IMR-90 (cell line): ENCODE data around the gene CEP63. TPM values are rescaled to one million over a fixed set of nuclear protein-coding genes. Genes with fewer than 3 reads are reported as not detected.

Experiments
- ATAC-seq: fragments of 200-7000 bp; cut with Tn5 transposase; 2 replicates; pipeline ENCODE4 v1.9.1; 2020; ENCODE audit warnings: low read depth, mild to moderate bottlenecking, moderate library complexity
- BruUV-seq: library from RNA; stranded (reverse); fragments of 400-500 nt; replicated peaks from 2 replicates; lab custom pipeline; 2021; lab: Mats Ljungman, UMichigan
- CTCF ChIA-PET: fragments of 300-600 bp; formaldehyde crosslinking; extraction: SDS; loops from one replicate; lab custom pipeline; 2021; ENCODE audit warnings: antibody characterized with exemption; lab: Yijun Ruan, JAX
- POLR2A ChIA-PET: fragments of 300-600 bp; sonication (Branson Sonifier 250); formaldehyde crosslinking; loops from one replicate; lab custom pipeline; 2022; ENCODE audit warnings: antibody characterized with exemption; ENCODE audit not compliant: unreplicated experiment; lab: Charles Lee
- DNase-seq: peaks from one replicate; pipeline ENCODE4 v3.0.0; 2013
- H2AFZ ChIP-seq: replicated peaks from 2 replicates; pipeline ENCODE3; 2013; ENCODE audit warnings: low read length, mild to moderate bottlenecking; ENCODE audit not compliant: poor library complexity
- H2AK5ac ChIP-seq: 2 replicates; pipeline ENCODE4 v1.6.1; 2013; ENCODE audit warnings: low read depth, low read length, inconsistent platforms
- H2AK9ac ChIP-seq: replicated peaks from 2 replicates; pipeline ENCODE3; 2013; ENCODE audit warnings: mild to moderate bottlenecking, low read depth, low read length, moderate library complexity; ENCODE audit not compliant: poor library complexity
- H2BK120ac ChIP-seq: 2 replicates; pipeline ENCODE4 v1.6.1; 2013; ENCODE audit warnings: low read depth, low read length, inconsistent platforms
- H2BK15ac ChIP-seq: 3 replicates; pipeline ENCODE4 v1.6.1; 2013; ENCODE audit warnings: low read depth, low read length, inconsistent platforms
- H2BK20ac ChIP-seq: 2 replicates; pipeline ENCODE4 v1.6.1; 2013; ENCODE audit warnings: low read depth, mild to moderate bottlenecking, inconsistent platforms, low read length, moderate library complexity
- H2BK5ac ChIP-seq: 2 replicates; pipeline ENCODE4 v1.6.1; 2013; ENCODE audit warnings: mild to moderate bottlenecking, low read depth, low read length, inconsistent platforms; ENCODE audit not compliant: poor library complexity, severe bottlenecking
- H3K14ac ChIP-seq: replicated peaks from 2 replicates; pipeline ENCODE4 v1.6.1; 2013; ENCODE audit warnings: low read depth, low read length, inconsistent platforms
- H3K18ac ChIP-seq: 2 replicates; pipeline ENCODE4 v1.6.1; 2013; ENCODE audit warnings: low read depth, low read length, control low read depth
- H3K23ac ChIP-seq: 2 replicates; pipeline ENCODE4 v1.6.1; 2013; ENCODE audit warnings: low read depth, low read length, inconsistent platforms
- H3K27ac ChIP-seq: 2 replicates; pipeline ENCODE4 v1.5.1; 2013; ENCODE audit warnings: mild to moderate bottlenecking, control low read depth, low read length; ENCODE audit not compliant: insufficient read depth
- H3K27me3 ChIP-seq: 2 replicates; pipeline ENCODE4 v1.6.1; 2013; ENCODE audit warnings: low read length; ENCODE audit not compliant: control insufficient read depth, insufficient read depth
- H3K36me3 ChIP-seq: 2 replicates; pipeline ENCODE4 v1.6.1; 2013; ENCODE audit warnings: low read length, mixed read lengths; ENCODE audit not compliant: control insufficient read depth, insufficient read depth
- H3K4ac ChIP-seq: 2 replicates; pipeline ENCODE4 v1.6.1; 2013; ENCODE audit warnings: low read depth, low read length, inconsistent platforms
- H3K4me1 ChIP-seq: 2 replicates; pipeline ENCODE4 v1.6.1; 2013; ENCODE audit warnings: low read length, mixed read lengths; ENCODE audit not compliant: control insufficient read depth, insufficient read depth
- H3K4me2 ChIP-seq: 2 replicates; pipeline ENCODE4 v1.6.1; 2013; ENCODE audit warnings: low read depth, mild to moderate bottlenecking, control low read depth, low read length, moderate library complexity
- H3K4me3 ChIP-seq: 2 replicates; pipeline ENCODE4 v1.5.1; 2013; ENCODE audit warnings: low read depth, mild to moderate bottlenecking, control low read depth, low read length, moderate library complexity; ENCODE audit not compliant: insufficient read depth
- H3K56ac ChIP-seq: 2 replicates; pipeline ENCODE4 v1.6.1; 2013; ENCODE audit warnings: low read length, inconsistent platforms; ENCODE audit not compliant: insufficient read depth; ENCODE audit errors: extremely low read depth
- H3K79me1 ChIP-seq, 2 experiments: 2 replicates each; pipeline ENCODE4 v1.6.1; 2013; ENCODE audit warnings: low read length in 2 of 2, inconsistent platforms in 1 of 2, low read depth in 1 of 2
- H3K9ac ChIP-seq: 2 replicates; pipeline ENCODE4 v1.6.1; 2013; ENCODE audit warnings: low read depth, low read length, control low read depth
- H3K9me1 ChIP-seq: 2 replicates; pipeline ENCODE4 v1.6.1; 2013; ENCODE audit warnings: low read length, inconsistent platforms; ENCODE audit not compliant: insufficient read depth
- H3K9me3 ChIP-seq: 2 replicates; pipeline ENCODE4 v1.6.1; 2013; ENCODE audit warnings: low read length; ENCODE audit not compliant: control insufficient read depth, insufficient read depth
- H4K20me1 ChIP-seq: 2 replicates; pipeline ENCODE4 v1.6.1; 2013; ENCODE audit warnings: low read length, inconsistent platforms; ENCODE audit not compliant: insufficient read depth
- H4K5ac ChIP-seq: 2 replicates; pipeline ENCODE4 v1.6.1; 2013; ENCODE audit warnings: mild to moderate bottlenecking, low read depth, low read length, control low read depth
- H4K8ac ChIP-seq, 2 experiments: 2 replicates each; pipeline ENCODE4 v1.6.1; 2013; ENCODE audit warnings: low read depth in 2 of 2, low read length in 2 of 2, control low read depth in 1 of 2, inconsistent platforms in 1 of 2
- H4K91ac ChIP-seq: 2 replicates; pipeline ENCODE4 v1.6.1; 2013; ENCODE audit warnings: low read depth, low read length, inconsistent platforms; ENCODE audit not compliant: insufficient read depth
- BHLHE40 ChIP-seq: fragments of 150-350 bp; IDR thresholded peaks from 2 replicates; pipeline ENCODE4 v1.6.1; 2016; ENCODE audit warnings: mild to moderate bottlenecking, low read depth, low read length
- CHD1 ChIP-seq: IDR thresholded peaks from 2 replicates; pipeline ENCODE4 v1.6.1; 2012; ENCODE audit warnings: low read depth, low read length, improper control_type of control experiment
- FOS ChIP-seq: fragments of 150-350 bp; IDR thresholded peaks from 2 replicates; pipeline ENCODE4 v1.6.1; 2016; ENCODE audit warnings: low read depth, low read length
- MXI1 ChIP-seq: IDR thresholded peaks from 2 replicates; pipeline ENCODE4 v1.6.1; 2012; ENCODE audit warnings: low read depth, mild to moderate bottlenecking, low read length, moderate library complexity, borderline replicate concordance
- NFE2L2 ChIP-seq: fragments of 150-350 bp; IDR thresholded peaks from 2 replicates; pipeline ENCODE4 v1.6.1; 2016; ENCODE audit warnings: low read depth, mild to moderate bottlenecking, low read length
- RAD21 ChIP-seq: IDR thresholded peaks from 2 replicates; pipeline ENCODE4 v1.6.1; 2012; ENCODE audit warnings: low read length, improper control_type of control experiment
- RCOR1 ChIP-seq: IDR thresholded peaks from 2 replicates; pipeline ENCODE4 v1.6.1; 2012; ENCODE audit warnings: mild to moderate bottlenecking, low read length, improper control_type of control experiment; ENCODE audit not compliant: insufficient replicate concordance
- RFX5 ChIP-seq: IDR thresholded peaks from 2 replicates; pipeline ENCODE4 v1.8.0; 2012; ENCODE audit warnings: low read depth, mild to moderate bottlenecking, low read length, moderate library complexity
- WGBS, 2 experiments: methylation state at CpG; one replicate each; pipeline versions ENCODE4 v1.1.5 to v1.1.7; 2013; ENCODE audit warnings: missing lambda C conversion rate in 2 of 2; ENCODE audit not compliant: insufficient read length in 1 of 2; ENCODE audit errors: extremely low coverage in 2 of 2; 5-methylcytosine and 5-hydroxymethylcytosine counted together
- dilution Hi-C: fragments of 300-500 bp; cut with HindIII; formaldehyde crosslinking; loops from one replicate; pipeline ENCODE4 v1.14.3; 2018; ENCODE audit warnings: low sequenced_read_pairs; ENCODE audit not compliant: unreplicated experiment
- in situ Hi-C: fragments of 300-500 bp; cut with MboI; formaldehyde crosslinking; loops from 3 replicates; pipeline ENCODE4 v1.14.3; 2019; ENCODE audit warnings: low sequenced_read_pairs, inconsistent platforms, mixed read lengths
- intact Hi-C: fragments of 100-400 bp; cut with micrococcal nuclease; formaldehyde crosslinking; loops from 2 replicates; pipeline ENCODE4 v1.10.0; 2022
- polyA plus RNA-seq, 3 experiments: library from polyadenylated mRNA; depleted of rRNA; stranded (reverse); fragments of >200 nt; gene quantifications; 2 replicates each; pipeline ENCODE4 v1.2.3, GENCODE V29; 2012; ENCODE audit warnings: low replicate concordance in 1 of 3
- total RNA-seq: library from RNA; depleted of rRNA; stranded (reverse); fragments of >200 nt; gene quantifications from 2 replicates; pipeline ENCODE4 v1.2.3, GENCODE V29; 2012
- TF ChIP-seq, protein P1 (sequence below): fragments of 150-350 bp; IDR thresholded peaks from 2 replicates; pipeline ENCODE4 v1.6.1; 2017; ENCODE audit warnings: mild to moderate bottlenecking, antibody characterized with exemption, low read length, low read depth
- TF ChIP-seq, protein P2 (sequence below): fragments of 150-350 bp; IDR thresholded peaks from 2 replicates; pipeline ENCODE4 v1.6.1; 2016; ENCODE audit warnings: low read depth, mild to moderate bottlenecking, low read length, moderate library complexity, borderline replicate concordance

The CEP63 gene
- total and polyA plus RNA-seq, 2 of the 4 experiments (the other 2 are of a cell fraction) = 6.5 to 9.1 TPM

GRCh38 chr3:134592806-134593205, 106.9 kb downstream of the CEP63 start:
- H3K27ac ChIP-seq = no peak overlapping the region
- no peaks in the 10 kb centered on the region for H3K9me3 ChIP-seq
- no peak overlapping the region for H3K18ac ChIP-seq
- H3K4ac ChIP-seq = no peak overlapping the region
- peaks cover 2% of the 10 kb centered on the region; the same call in 1 of the 2 replicates for H3K9me1 ChIP-seq
- no CpG with 5 or more reads among the region's 5 CpGs for WGBS, 2 experiments
- intact Hi-C loops = no loop called here
- no peak overlapping the region for H2BK15ac ChIP-seq
- TF ChIP-seq CHD1 (no peak), BHLHE40 (no peak), NFE2L2 (no peak), MXI1 (no peak), RCOR1 (no peak), RFX5 (no peak), RAD21 (no peak), FOS (no peak)
- TF ChIP-seq, protein P1, sequence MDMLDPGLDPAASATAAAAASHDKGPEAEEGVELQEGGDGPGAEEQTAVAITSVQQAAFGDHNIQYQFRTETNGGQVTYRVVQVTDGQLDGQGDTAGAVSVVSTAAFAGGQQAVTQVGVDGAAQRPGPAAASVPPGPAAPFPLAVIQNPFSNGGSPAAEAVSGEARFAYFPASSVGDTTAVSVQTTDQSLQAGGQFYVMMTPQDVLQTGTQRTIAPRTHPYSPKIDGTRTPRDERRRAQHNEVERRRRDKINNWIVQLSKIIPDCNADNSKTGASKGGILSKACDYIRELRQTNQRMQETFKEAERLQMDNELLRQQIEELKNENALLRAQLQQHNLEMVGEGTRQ = no peak
- TF ChIP-seq, protein P2, sequence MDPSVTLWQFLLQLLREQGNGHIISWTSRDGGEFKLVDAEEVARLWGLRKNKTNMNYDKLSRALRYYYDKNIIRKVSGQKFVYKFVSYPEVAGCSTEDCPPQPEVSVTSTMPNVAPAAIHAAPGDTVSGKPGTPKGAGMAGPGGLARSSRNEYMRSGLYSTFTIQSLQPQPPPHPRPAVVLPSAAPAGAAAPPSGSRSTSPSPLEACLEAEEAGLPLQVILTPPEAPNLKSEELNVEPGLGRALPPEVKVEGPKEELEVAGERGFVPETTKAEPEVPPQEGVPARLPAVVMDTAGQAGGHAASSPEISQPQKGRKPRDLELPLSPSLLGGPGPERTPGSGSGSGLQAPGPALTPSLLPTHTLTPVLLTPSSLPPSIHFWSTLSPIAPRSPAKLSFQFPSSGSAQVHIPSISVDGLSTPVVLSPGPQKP = no peak
- no peak overlapping the region for H3K23ac ChIP-seq
- H3K36me3 ChIP-seq = no peaks in the 10 kb centered on the region
- ChIA-PET CTCF (no interaction called here), POLR2A (no interaction called here)
- no peaks in the 10 kb centered on the region for H3K4me1 ChIP-seq
- H3K56ac ChIP-seq = no peak overlapping the region
- no peaks in the 10 kb centered on the region for H4K20me1 ChIP-seq
- H3K4me2 ChIP-seq = no peak overlapping the region
- in situ Hi-C loops = no loop called here
- no peak overlapping the region for H3K9ac ChIP-seq
- H2AK9ac ChIP-seq = no peak overlapping the region
- H2AK5ac ChIP-seq = no peak overlapping the region
- no peak overlapping the region for H3K14ac ChIP-seq
- peaks cover 9% of the 10 kb centered on the region for H3K27me3 ChIP-seq
- H2BK5ac ChIP-seq = no peak overlapping the region
- no peak overlapping the region for H2BK20ac ChIP-seq
- no peak overlapping the region for H3K4me3 ChIP-seq
- no peak overlapping the region for H4K91ac ChIP-seq
- no peak overlapping the region for H2AFZ ChIP-seq
- dilution Hi-C loops = no loop called here
- ATAC-seq (no peak), DNase-seq (no peak)
- H4K8ac ChIP-seq = no peak overlapping the region
- H2BK120ac ChIP-seq = no peak overlapping the region
- H4K5ac ChIP-seq = no peak overlapping the region
- no TSS peak for BruUV-seq
- H3K79me1 ChIP-seq = no peaks in the 10 kb centered on the region
